Activated CD4-positive, alpha-beta memory T cell treated with anti-CD3 and anti-CD28 coated beads for 36 hours (primary cell): ENCODE results near the gene STXBP3. TPM values are rescaled to one million over a fixed set of nuclear protein-coding genes. Genes with fewer than 3 reads are reported as not detected.

Source experiments
- CTCF ChIA-PET: fragments of 350-600 bp; sonication (Branson Sonifier 250); formaldehyde crosslinking; loops from one replicate; lab custom pipeline; 2021; ENCODE audit warnings: antibody characterized with exemption, inconsistent platforms; lab: Charles Lee
- POLR2A ChIA-PET: fragments of 350-600 bp; sonication (Branson Sonifier 250); formaldehyde crosslinking; loops from one replicate; lab custom pipeline; 2021; ENCODE audit warnings: antibody characterized with exemption; lab: Charles Lee
- DNase-seq: peaks from one replicate; pipeline ENCODE4 v3.0.0-alpha.2; 2020
- H3K27ac Mint-ChIP-seq: one replicate; pipeline ENCODE4 v1.8.0; 2021; ENCODE audit warnings: mixed read lengths
- H3K27me3 Mint-ChIP-seq: one replicate; pipeline ENCODE4 v1.8.0; 2021; ENCODE audit warnings: mixed read lengths
- H3K36me3 Mint-ChIP-seq: one replicate; pipeline ENCODE4 v1.8.0; 2021; ENCODE audit warnings: mixed read lengths
- H3K4me1 Mint-ChIP-seq: one replicate; pipeline ENCODE4 v1.8.0; 2021; ENCODE audit warnings: low read depth, mixed read lengths
- H3K4me3 Mint-ChIP-seq: one replicate; pipeline ENCODE4 v1.8.0; 2021; ENCODE audit warnings: mild to moderate bottlenecking, mixed read lengths
- H3K9me3 Mint-ChIP-seq: one replicate; pipeline ENCODE4 v1.8.0; 2021; ENCODE audit warnings: mixed read lengths
- intact Hi-C: fragments of 100-400 bp; cut with micrococcal nuclease; formaldehyde crosslinking; loops from one replicate; pipeline ENCODE4 v1.15.1; 2023
- total RNA-seq, 2 experiments: library from RNA; stranded (reverse); gene quantifications; one replicate each; pipeline ENCODE4 v1.2.3, GENCODE V29; 2021

STXBP3 gene
- total RNA-seq, 2 experiments from 2014 or later = 40.8 to 46.8 TPM

DNA sequence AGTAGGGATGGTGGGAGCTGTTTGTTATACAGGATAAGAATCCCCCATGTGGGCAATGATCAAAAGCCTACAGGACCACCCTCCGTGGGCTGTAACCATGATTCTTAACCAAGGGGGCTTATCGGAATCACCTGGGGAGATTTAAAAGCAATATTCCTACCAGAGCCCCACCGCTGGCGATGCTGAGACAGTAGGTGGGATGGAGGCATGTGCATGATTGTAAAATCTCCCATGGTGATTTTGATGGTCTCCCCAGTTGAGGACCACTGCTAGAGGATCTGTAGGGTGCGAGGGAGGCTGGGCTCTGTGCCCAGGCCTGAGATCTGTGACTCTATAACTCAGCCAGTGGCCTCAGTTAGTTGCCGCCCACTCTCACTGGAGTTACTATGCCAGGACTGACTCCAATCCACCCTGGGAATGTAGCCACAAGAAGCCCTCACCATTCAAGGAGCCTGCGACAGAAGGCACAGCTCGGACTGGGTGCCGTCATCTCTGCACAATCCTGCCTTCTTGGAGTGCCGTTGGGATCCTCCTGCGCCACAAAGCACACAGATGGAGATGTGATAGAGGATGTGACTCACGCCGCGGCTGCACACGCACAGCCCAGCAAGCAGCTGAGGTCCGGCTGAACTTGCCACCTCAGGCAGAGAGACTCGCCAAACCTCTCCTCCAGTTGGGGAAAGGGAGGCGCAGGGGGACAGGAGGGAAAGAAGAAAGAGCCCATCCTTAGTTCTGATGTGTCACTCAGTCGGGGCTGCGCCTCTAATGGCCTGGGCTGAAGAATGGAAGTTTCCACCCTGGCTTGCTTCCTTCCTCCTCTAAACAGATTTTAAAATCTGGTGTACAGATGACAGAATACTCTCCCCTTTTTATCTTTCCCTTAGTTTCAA is 83.9 kb downstream of the STXBP3 start:
- no peaks in the 10 kb centered on the region for H3K9me3 Mint-ChIP-seq
- POLR2A ChIA-PET = no interaction called here
- H3K4me1 Mint-ChIP-seq = no peaks in the 10 kb centered on the region
- no peak overlapping the region for H3K27ac Mint-ChIP-seq
- peaks cover 2% of the 10 kb centered on the region for H3K27me3 Mint-ChIP-seq
- H3K4me3 Mint-ChIP-seq = no peak overlapping the region
- no peaks in the 10 kb centered on the region for H3K36me3 Mint-ChIP-seq
- DNase-seq = no peak
- intact Hi-C loops = no loop called here
- CTCF ChIA-PET = interaction anchor here (0.9 to 10.5 kb wide), 10 partner anchors 10 to 282 kb away, joined by 3 to 215 read pairs (median 14); a partner anchor contains a TSS

DNA sequence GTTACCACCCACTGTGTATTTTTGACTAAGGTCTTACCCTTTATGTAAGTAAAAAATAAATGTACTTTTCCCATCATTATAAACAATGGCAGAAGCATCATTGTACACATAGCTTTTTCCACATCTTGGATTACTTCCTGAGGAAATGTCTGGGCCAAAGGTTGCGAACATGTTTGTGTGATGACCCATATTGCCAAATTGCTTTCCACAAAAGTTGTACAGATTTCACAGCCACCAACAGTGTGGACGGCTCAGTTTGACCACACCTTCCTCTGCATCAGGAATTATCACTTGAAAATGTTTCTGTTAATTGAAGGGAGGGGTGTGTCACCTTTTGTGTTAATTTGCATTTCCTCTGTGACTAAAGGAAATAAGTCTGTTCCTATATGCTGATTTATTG is 84.8 kb downstream of the STXBP3 start:
- no peaks in the 10 kb centered on the region for H3K9me3 Mint-ChIP-seq
- peaks cover 2% of the 10 kb centered on the region for H3K27me3 Mint-ChIP-seq
- intact Hi-C loops = no loop called here
- no peak overlapping the region for H3K4me3 Mint-ChIP-seq
- ChIA-PET CTCF (interaction anchor here (0.9 to 10.5 kb wide), 3 partner anchors 11 to 281 kb away, joined by 4 to 215 read pairs (median 7); a partner anchor contains a TSS), POLR2A (no interaction called here)
- DNase-seq = no peak
- no peaks in the 10 kb centered on the region for H3K4me1 Mint-ChIP-seq
- no peaks in the 10 kb centered on the region for H3K36me3 Mint-ChIP-seq
- H3K27ac Mint-ChIP-seq = no peak overlapping the region

DNA sequence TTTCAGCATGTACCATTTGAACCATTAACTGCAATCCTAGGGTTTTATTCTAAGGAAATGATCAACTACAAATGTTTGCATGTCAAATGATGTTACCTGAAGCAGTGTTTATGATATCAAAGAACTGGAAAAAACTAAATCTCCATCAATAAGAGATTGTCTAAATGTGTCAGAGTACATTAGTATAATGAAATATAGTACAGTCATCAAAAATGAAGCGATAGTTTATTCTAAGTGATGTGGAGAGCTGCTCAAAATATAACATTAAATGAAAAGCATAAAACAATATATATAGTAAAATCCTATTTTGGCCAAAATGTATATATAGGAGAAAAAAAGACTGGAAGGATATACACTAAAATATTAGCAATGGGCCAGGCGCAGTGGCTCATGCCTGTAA is 86.5 kb downstream of the STXBP3 start:
- intact Hi-C loops = no loop called here
- H3K4me1 Mint-ChIP-seq = no peaks in the 10 kb centered on the region
- H3K9me3 Mint-ChIP-seq = no peaks in the 10 kb centered on the region
- CTCF ChIA-PET = no interaction called here
- POLR2A ChIA-PET = no interaction called here
- no peaks in the 10 kb centered on the region for H3K36me3 Mint-ChIP-seq
- no peak for DNase-seq
- no peak overlapping the region for H3K4me3 Mint-ChIP-seq
- no peak overlapping the region for H3K27ac Mint-ChIP-seq
- peaks cover 4% of the 10 kb centered on the region for H3K27me3 Mint-ChIP-seq

DNA sequence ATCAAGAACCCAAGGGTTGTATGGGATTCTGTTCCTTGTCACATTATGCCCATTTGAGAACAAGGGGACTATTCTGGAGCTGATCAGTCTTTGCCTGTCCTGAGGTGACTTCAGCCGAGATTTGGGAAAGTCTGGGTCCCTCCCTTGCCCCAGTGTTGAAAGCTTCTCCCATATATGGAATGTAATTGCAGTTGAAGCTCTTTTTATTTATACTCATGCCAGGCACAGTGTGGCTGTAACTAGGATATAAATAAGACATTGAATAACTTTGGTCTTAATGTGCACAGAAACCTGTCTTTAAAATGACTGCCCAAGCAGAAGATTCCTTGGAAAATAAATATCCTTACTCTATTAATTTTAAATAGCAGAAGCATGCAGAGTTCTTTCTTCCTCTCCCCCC is 95.2 kb downstream of the STXBP3 start:
- H3K27ac Mint-ChIP-seq = no peak overlapping the region
- ChIA-PET POLR2A (no interaction called here), CTCF (interaction anchor here (0.5 kb wide), 1 partner anchor 557 kb away, joined by 3 read pairs; no protein-coding TSS in a partner anchor)
- no peak for DNase-seq
- peaks cover 2% of the 10 kb centered on the region for H3K27me3 Mint-ChIP-seq
- no peaks in the 10 kb centered on the region for H3K9me3 Mint-ChIP-seq
- no peak overlapping the region for H3K4me3 Mint-ChIP-seq
- intact Hi-C loops = no loop called here
- H3K36me3 Mint-ChIP-seq = no peaks in the 10 kb centered on the region
- H3K4me1 Mint-ChIP-seq = no peaks in the 10 kb centered on the region

DNA sequence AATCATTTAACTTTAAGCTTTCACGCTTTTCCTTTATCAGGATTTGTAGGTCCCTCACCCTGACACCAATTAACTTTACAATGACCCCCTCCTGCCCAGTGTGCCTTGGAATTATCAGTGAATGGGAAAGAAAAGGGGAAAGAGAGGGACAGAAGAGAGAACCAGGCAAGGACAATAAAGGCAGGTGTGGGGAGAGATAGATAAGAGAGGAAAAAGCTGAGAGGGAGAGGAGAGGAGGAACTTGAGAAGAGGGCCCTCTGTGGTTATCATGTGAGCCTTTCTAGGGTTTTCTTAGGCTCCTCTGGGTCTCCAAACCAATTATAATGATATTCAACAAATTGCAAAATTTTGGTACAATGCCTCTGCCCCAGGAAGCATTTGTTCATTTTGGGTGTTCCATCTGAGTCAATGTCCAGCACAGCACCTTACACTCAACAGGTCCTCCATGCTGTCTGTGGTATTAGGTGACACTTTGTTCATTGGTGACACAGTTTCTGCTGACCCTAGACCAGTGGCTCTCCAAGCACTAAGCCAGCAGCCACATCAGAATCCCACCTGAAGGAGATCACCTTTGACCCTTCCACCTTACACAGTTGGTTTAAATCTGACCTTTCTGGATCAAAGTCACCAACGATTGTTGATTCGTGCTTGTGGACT is 96.2 kb downstream of the STXBP3 start:
- Mint-ChIP-seq H3K27me3 (peaks cover 2% of the 10 kb centered on the region), H3K27ac (no peak overlapping the region), H3K4me3 (no peak overlapping the region), H3K36me3 (no peaks in the 10 kb centered on the region), H3K9me3 (no peaks in the 10 kb centered on the region), H3K4me1 (no peaks in the 10 kb centered on the region)
- ChIA-PET POLR2A (no interaction called here), CTCF (interaction anchor here (1.5 to 2.0 kb wide), 2 partner anchors 14 to 56 kb away, joined by 3 to 12 read pairs; no protein-coding TSS in a partner anchor)
- no peak for DNase-seq
- intact Hi-C loops = no loop called here

DNA sequence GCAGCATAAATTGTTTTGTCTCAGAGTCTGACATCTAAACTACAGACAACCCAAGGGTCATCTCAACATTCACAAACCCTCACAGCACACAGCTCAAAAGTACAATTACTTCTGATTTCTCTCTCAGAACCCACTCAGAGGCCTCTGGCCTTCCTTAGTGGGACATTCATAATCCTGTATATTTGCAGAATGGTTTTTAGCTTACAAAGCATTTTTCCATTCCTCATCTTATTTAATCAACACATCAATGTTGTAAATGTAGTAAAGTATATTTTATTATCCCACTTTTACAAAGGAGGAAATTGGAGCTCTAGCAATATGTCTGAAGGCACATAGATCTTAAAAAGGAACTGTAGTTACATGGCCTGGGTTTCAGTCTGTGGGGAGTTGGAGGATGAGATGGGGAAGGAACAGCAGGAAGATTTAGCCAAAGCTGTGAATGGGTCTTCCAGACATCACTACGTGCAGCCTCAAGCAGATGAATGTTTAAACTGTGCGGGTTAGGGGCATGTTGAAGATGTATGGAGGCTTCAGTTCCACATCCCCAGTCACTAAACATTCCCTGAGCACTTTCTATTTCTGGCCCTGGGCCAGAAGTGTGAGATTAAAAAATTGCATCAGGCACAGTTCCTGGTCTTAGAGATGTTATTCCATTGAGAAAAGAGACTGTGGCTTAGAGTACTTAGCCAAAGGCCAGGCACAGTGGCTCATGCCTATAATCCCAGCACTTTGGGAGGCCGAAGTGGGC is 97.1 kb downstream of the STXBP3 start:
- CTCF ChIA-PET = interaction anchor here (1.5 to 2.0 kb wide), 2 partner anchors 15 to 55 kb away, joined by 3 to 12 read pairs; no protein-coding TSS in a partner anchor
- intact Hi-C loops = no loop called here
- no peak for DNase-seq
- Mint-ChIP-seq H3K4me1 (no peaks in the 10 kb centered on the region), H3K27me3 (no peaks in the 10 kb centered on the region), H3K9me3 (no peaks in the 10 kb centered on the region), H3K4me3 (no peak overlapping the region), H3K27ac (no peak overlapping the region), H3K36me3 (no peaks in the 10 kb centered on the region)
- POLR2A ChIA-PET = no interaction called here

DNA sequence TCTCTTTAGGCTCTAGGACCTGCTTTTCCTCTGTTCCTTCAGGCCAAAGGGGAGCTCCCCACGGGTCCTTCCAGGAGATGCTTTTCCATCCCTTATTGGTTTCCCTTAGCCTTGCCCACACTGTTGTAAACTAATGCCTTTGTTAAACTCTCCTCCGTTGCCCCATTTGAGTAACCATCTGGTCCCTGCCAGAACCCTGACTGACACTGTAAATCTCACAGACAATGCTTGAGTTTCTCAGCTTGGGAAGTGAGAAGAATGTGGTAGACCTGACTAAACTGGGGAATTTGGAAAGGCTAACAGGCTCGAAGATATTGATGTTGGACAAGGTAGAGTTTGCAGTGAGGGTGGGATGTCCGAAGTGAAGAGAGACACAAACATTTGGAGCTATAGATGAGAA is 99.0 kb downstream of the STXBP3 start:
- intact Hi-C loops = no loop called here
- POLR2A ChIA-PET = no interaction called here
- Mint-ChIP-seq H3K27me3 (no peaks in the 10 kb centered on the region), H3K4me1 (no peaks in the 10 kb centered on the region), H3K27ac (no peak overlapping the region), H3K4me3 (no peak overlapping the region), H3K36me3 (no peaks in the 10 kb centered on the region), H3K9me3 (no peaks in the 10 kb centered on the region)
- CTCF ChIA-PET = no interaction called here
- DNase-seq = no peak

DNA sequence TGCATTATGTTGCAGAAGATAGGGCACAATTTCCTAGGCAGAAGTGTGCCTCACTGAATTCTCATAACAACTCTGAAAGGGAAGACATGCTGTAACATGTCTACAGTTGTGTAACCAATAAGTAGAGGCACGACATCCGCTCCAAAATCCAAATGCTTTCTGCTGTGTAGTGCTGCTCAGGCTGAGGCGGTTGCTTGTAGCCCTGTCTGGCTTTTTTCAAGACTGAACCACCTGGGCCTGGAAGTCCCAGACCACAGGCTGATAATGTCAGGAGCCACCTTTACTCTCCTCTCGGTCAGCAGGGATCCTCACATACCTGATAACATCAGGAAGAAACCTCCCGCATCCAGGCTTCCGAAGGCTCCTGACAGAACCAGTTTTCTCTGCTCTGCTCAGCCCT is 99.5 kb downstream of the STXBP3 start:
- intact Hi-C loops = no loop called here
- DNase-seq = no peak
- H3K36me3 Mint-ChIP-seq = no peaks in the 10 kb centered on the region
- H3K4me1 Mint-ChIP-seq = no peaks in the 10 kb centered on the region
- ChIA-PET CTCF (no interaction called here), POLR2A (no interaction called here)
- H3K9me3 Mint-ChIP-seq = no peaks in the 10 kb centered on the region
- H3K27ac Mint-ChIP-seq = no peak overlapping the region
- H3K4me3 Mint-ChIP-seq = no peak overlapping the region
- no peaks in the 10 kb centered on the region for H3K27me3 Mint-ChIP-seq

DNA sequence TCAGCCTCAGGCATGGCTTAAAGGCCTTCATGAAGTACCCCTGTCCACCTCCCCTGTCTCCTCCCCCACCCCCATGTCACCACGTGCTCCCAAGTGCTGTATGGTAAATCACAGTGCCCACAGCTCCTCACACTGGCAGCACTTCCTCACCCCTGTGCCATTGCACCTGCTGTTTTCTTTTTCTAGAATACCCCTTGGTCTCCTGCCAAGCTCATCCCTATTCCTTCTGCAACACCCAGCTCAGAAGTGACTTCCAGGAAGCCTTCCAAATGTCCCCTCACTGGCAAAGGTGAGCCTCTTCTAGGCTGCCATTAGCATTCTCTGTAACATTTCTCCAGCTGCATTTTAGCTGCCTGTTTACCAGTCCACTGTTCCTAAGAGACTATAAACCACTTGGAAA is 101.0 kb downstream of the STXBP3 start:
- CTCF ChIA-PET = interaction anchor here (1.0 kb wide), 1 partner anchor 19 kb away, joined by 3 read pairs; no protein-coding TSS in a partner anchor
- intact Hi-C loops = no loop called here
- no peak overlapping the region for H3K27ac Mint-ChIP-seq
- no peaks in the 10 kb centered on the region for H3K36me3 Mint-ChIP-seq
- no peak for DNase-seq
- no peaks in the 10 kb centered on the region for H3K9me3 Mint-ChIP-seq
- H3K27me3 Mint-ChIP-seq = no peaks in the 10 kb centered on the region
- peaks cover 3% of the 10 kb centered on the region for H3K4me1 Mint-ChIP-seq
- no peak overlapping the region for H3K4me3 Mint-ChIP-seq
- POLR2A ChIA-PET = no interaction called here

DNA sequence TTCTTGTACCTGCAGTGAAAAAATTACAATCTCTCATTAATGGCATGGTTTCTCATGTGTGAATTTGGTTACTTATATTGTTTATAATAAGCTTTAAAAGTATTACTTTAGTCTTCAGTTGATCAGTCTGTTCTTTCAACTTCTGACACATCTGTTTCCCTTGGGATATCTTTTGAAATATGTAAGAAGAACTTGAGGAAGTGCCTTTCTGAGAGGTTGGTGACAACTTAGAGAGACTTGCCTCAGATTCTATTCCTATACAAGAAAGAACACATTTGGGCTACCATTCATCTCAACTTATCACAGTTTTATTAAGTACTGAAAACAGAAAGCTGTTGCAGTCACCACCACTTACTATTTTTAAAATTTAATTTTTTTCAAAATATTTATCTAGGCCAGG is 102.3 kb downstream of the STXBP3 start:
- H3K4me3 Mint-ChIP-seq = no peak overlapping the region
- peaks cover 5% of the 10 kb centered on the region for H3K4me1 Mint-ChIP-seq
- no peaks in the 10 kb centered on the region for H3K27me3 Mint-ChIP-seq
- H3K36me3 Mint-ChIP-seq = no peaks in the 10 kb centered on the region
- no peaks in the 10 kb centered on the region for H3K9me3 Mint-ChIP-seq
- DNase-seq = no peak
- ChIA-PET CTCF (no interaction called here), POLR2A (interaction anchor here (0.5 kb wide), 1 partner anchor 169 kb away, joined by 3 read pairs; no protein-coding TSS in a partner anchor)
- no peak overlapping the region for H3K27ac Mint-ChIP-seq
- intact Hi-C loops = no loop called here

DNA sequence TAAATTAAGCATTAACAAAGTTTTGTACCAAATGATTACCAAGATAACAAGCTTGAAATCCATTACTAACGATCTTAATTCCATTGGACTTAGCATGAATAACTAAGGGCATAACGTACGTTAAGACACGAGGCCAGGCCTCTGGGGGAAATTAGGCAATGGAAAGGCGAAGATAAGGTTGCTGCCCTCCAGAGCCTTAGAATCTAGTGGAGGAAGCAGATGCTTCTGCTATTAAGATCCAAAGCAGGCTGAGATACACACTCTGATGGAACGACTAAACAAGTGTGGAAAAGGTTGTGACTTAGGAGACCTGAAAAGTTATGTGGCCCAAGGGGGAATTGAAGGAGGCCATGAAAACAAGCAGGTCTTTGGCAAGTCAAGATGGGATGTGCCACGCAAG is 104.5 kb downstream of the STXBP3 start:
- DNase-seq = no peak
- H3K27ac Mint-ChIP-seq = no peak overlapping the region
- intact Hi-C loops = no loop called here
- H3K27me3 Mint-ChIP-seq = peaks cover 7% of the 10 kb centered on the region
- H3K4me1 Mint-ChIP-seq = peaks cover 5% of the 10 kb centered on the region
- H3K4me3 Mint-ChIP-seq = no peak overlapping the region
- no peaks in the 10 kb centered on the region for H3K9me3 Mint-ChIP-seq
- CTCF ChIA-PET = no interaction called here
- POLR2A ChIA-PET = no interaction called here
- H3K36me3 Mint-ChIP-seq = no peaks in the 10 kb centered on the region

DNA sequence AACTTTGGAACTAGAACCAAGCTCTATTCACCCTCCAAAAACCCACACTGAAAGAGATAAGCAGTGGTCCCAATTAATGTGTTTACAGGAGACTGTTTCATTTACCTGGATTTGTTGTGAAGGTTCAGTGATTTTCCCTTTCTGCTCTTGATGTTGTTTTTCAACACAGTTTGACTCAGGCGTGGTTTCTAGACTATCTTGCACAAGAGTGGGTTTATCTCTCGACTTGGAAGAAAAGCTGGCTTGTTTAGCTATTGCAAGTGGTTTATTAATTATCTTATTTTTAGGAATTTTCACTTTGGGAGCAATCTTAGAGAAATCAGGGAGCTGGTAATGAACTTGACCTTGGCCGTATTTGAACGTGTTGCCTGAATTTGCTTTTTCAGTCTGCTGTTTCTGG is 105.1 kb downstream of the STXBP3 start:
- ChIA-PET CTCF (interaction anchor here (1.6 to 1.7 kb wide), 2 partner anchors 12 to 47 kb away, joined by 3 to 5 read pairs; no protein-coding TSS in a partner anchor), POLR2A (no interaction called here)
- no peaks in the 10 kb centered on the region for H3K9me3 Mint-ChIP-seq
- H3K4me3 Mint-ChIP-seq = no peak overlapping the region
- DNase-seq = no peak
- H3K4me1 Mint-ChIP-seq = peaks cover 5% of the 10 kb centered on the region
- no peaks in the 10 kb centered on the region for H3K36me3 Mint-ChIP-seq
- intact Hi-C loops = no loop called here
- peaks cover 9% of the 10 kb centered on the region for H3K27me3 Mint-ChIP-seq
- H3K27ac Mint-ChIP-seq = no peak overlapping the region
